GM18502 (cell line): ENCODE data around the gene TPP1.

Experiments used
- ATAC-seq: cut with Tn5 transposase; IDR thresholded peaks from one replicate; pipeline ENCODE4 v1.9.1; 2021; ENCODE audit warnings: mild to moderate bottlenecking; ENCODE audit not compliant: unreplicated experiment, poor library complexity

Gene TPP1

GRCh38 chr11:6613496-6613895, 5.7 kb downstream of the TPP1 start:
- ATAC-seq: no peak

- ATAC-seq: peak; percentile 91
These were observed 6.8 kb downstream of the TPP1 start, which contains the start of gene TAF10 for GRCh38 chr11:6612213-6613041. Gene TAF10 (minus strand): TSS chr11:6612216. CDS start chr11:6612189, 27 bp downstream.

GRCh38 chr11:6611963-6612212, 7.3 kb downstream of the TPP1 start:
- peak; percentile 23 for ATAC-seq

GRCh38 chr11:6611092-6611962, 7.9 kb downstream of the TPP1 start:
- no peak for ATAC-seq

GRCh38 chr11:6610591-6610990, 8.6 kb downstream of the TPP1 start:
- no peak for ATAC-seq

GRCh38 chr11:6609502-6610015, 9.7 kb downstream of the TPP1 start:
- ATAC-seq: no peak

GRCh38 chr11:6608726-6609501, 10.3 kb downstream of the TPP1 start:
- no peak for ATAC-seq

GRCh38 chr11:6608011-6608410, 11.2 kb downstream of the TPP1 start:
- ATAC-seq: no peak

- no peak for ATAC-seq
These were observed 11.9 kb downstream of the TPP1 start for GRCh38 chr11:6607190-6607795.

- peak; percentile 40 for ATAC-seq
These were observed 12.6 kb downstream of the TPP1 start for GRCh38 chr11:6606471-6607189.

- no peak for ATAC-seq
These were observed 14.4 kb downstream of the TPP1 start for GRCh38 chr11:6604790-6605189.

GRCh38 chr11:6604081-6604626, 15.1 kb downstream of the TPP1 start:
- ATAC-seq: peak; percentile 40

GRCh38 chr11:6603287-6604080, 15.7 kb downstream of the TPP1 start, which contains the start of the genes ILK and RRP8:
Gene ILK (plus strand): TSS chr11:6603774. CDS start chr11:6604272, 498 bp downstream.
Gene RRP8 (minus strand): TSS chr11:6603616. CDS start chr11:6603502, 114 bp downstream.
- peak; percentile 82 for ATAC-seq

- ATAC-seq: no peak
These were observed 16.9 kb downstream of the TPP1 start for GRCh38 chr11:6602096-6602940.

GRCh38 chr11:6601041-6601461, 18.2 kb downstream of the TPP1 start:
- ATAC-seq: no peak

- no peak for ATAC-seq
These were observed 19.3 kb downstream of the TPP1 start for GRCh38 chr11:6599881-6600390.

- ATAC-seq: no peak
These were observed 19.8 kb downstream of the TPP1 start for GRCh38 chr11:6599449-6599848.
